ENCODE data around the gene SETBP1.

DNA sequence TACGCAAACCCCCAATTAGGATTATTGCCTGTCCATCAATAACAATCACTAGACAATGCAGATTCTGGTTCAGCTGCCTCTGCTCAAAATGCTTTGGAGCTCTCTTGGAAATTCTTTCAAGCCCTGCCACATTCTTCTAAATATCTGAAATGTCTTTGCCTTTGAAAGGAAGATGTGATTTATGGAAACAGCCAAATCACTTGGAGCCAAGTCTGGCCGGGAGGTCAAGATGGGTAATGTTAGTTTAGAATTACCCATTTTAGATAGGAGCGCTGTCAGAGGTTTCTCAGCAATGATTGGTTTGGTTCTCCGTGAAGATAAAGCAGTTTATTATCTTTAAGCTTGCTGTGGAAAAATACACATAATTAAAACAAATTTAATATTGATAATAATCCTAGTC lies 306.7 kb downstream of the SETBP1 start:
- TF ChIP-seq, protein P1, sequence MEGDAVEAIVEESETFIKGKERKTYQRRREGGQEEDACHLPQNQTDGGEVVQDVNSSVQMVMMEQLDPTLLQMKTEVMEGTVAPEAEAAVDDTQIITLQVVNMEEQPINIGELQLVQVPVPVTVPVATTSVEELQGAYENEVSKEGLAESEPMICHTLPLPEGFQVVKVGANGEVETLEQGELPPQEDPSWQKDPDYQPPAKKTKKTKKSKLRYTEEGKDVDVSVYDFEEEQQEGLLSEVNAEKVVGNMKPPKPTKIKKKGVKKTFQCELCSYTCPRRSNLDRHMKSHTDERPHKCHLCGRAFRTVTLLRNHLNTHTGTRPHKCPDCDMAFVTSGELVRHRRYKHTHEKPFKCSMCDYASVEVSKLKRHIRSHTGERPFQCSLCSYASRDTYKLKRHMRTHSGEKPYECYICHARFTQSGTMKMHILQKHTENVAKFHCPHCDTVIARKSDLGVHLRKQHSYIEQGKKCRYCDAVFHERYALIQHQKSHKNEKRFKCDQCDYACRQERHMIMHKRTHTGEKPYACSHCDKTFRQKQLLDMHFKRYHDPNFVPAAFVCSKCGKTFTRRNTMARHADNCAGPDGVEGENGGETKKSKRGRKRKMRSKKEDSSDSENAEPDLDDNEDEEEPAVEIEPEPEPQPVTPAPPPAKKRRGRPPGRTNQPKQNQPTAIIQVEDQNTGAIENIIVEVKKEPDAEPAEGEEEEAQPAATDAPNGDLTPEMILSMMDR (IDR thresholded peaks at IDR 0.05 in 2 of 3, conservative IDR thresholded peaks at IDR 0.05 in 1 of 3; ENCODE audit: borderline replicate concordance in 1 of 3, insufficient read depth in 1 of 3, low read depth in 2 of 3, low read length in 2 of 3) = no peak
- TF ChIP-seq POLR2A (IDR thresholded peaks at IDR 0.05; ENCODE audit: borderline replicate concordance, extremely low read depth, insufficient read depth, insufficient read length) = no peak
- TF ChIP-seq, protein P2, sequence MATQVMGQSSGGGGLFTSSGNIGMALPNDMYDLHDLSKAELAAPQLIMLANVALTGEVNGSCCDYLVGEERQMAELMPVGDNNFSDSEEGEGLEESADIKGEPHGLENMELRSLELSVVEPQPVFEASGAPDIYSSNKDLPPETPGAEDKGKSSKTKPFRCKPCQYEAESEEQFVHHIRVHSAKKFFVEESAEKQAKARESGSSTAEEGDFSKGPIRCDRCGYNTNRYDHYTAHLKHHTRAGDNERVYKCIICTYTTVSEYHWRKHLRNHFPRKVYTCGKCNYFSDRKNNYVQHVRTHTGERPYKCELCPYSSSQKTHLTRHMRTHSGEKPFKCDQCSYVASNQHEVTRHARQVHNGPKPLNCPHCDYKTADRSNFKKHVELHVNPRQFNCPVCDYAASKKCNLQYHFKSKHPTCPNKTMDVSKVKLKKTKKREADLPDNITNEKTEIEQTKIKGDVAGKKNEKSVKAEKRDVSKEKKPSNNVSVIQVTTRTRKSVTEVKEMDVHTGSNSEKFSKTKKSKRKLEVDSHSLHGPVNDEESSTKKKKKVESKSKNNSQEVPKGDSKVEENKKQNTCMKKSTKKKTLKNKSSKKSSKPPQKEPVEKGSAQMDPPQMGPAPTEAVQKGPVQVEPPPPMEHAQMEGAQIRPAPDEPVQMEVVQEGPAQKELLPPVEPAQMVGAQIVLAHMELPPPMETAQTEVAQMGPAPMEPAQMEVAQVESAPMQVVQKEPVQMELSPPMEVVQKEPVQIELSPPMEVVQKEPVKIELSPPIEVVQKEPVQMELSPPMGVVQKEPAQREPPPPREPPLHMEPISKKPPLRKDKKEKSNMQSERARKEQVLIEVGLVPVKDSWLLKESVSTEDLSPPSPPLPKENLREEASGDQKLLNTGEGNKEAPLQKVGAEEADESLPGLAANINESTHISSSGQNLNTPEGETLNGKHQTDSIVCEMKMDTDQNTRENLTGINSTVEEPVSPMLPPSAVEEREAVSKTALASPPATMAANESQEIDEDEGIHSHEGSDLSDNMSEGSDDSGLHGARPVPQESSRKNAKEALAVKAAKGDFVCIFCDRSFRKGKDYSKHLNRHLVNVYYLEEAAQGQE (IDR thresholded peaks at IDR 0.05; ENCODE audit: low read depth) = no peak
- no peak for TF ChIP-seq ELF1 (IDR thresholded peaks at IDR 0.05; ENCODE audit: borderline replicate concordance, low read depth)
- TF ChIP-seq EZH2 (IDR thresholded peaks at IDR 0.05) = no peak
- TF ChIP-seq POLR2AphosphoS5 (IDR thresholded peaks at IDR 0.05; ENCODE audit: low read depth, low read length) = no peak
- TF ChIP-seq, protein P3, sequence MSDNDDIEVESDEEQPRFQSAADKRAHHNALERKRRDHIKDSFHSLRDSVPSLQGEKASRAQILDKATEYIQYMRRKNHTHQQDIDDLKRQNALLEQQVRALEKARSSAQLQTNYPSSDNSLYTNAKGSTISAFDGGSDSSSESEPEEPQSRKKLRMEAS (IDR thresholded peaks at IDR 0.05) = no peak
